ENCODE measurements around the gene THY1.
A peak's percentile ranks its signal among the peaks of the same experiment; 100 is the strongest.

Gene THY1

GRCh38 chr11:119375337-119376196, 47.4 kb downstream of the THY1 start:
- Histone ChIP-seq H3K36me3 (no peaks in the 10 kb centered on the region), H3K4me3 (ENCODE audit: low read depth in 1 of 2, low read length in 1 of 2) (no peak overlapping the region), H3K4me1 (ENCODE audit: control insufficient read depth in 1 of 2, insufficient read depth in 1 of 2, low read depth in 1 of 2, low read length in 1 of 2) (no peaks in the 10 kb centered on the region), H3K27ac (no peak overlapping the region), H3K27me3 (peaks cover 12% of the 10 kb centered on the region), H3K9me3 (no peaks in the 10 kb centered on the region)
- no peak for TF ChIP-seq CTCF (IDR thresholded peaks at IDR 0.05)

GRCh38 chr11:119374632-119375336, 48.2 kb downstream of the THY1 start:
- H3K9me3 ChIP-seq: no peaks in the 10 kb centered on the region
- peaks cover 5% of the 10 kb centered on the region for H3K27me3 ChIP-seq
- no peak overlapping the region for H3K4me3 ChIP-seq (ENCODE audit: low read depth in 1 of 2, low read length in 1 of 2)
- no peaks in the 10 kb centered on the region for H3K36me3 ChIP-seq
- H3K4me1 ChIP-seq (ENCODE audit: control insufficient read depth in 1 of 2, insufficient read depth in 1 of 2, low read depth in 1 of 2, low read length in 1 of 2): no peaks in the 10 kb centered on the region
- H3K27ac ChIP-seq: no peak overlapping the region
- no peak for TF ChIP-seq CTCF (IDR thresholded peaks at IDR 0.05)

DNA sequence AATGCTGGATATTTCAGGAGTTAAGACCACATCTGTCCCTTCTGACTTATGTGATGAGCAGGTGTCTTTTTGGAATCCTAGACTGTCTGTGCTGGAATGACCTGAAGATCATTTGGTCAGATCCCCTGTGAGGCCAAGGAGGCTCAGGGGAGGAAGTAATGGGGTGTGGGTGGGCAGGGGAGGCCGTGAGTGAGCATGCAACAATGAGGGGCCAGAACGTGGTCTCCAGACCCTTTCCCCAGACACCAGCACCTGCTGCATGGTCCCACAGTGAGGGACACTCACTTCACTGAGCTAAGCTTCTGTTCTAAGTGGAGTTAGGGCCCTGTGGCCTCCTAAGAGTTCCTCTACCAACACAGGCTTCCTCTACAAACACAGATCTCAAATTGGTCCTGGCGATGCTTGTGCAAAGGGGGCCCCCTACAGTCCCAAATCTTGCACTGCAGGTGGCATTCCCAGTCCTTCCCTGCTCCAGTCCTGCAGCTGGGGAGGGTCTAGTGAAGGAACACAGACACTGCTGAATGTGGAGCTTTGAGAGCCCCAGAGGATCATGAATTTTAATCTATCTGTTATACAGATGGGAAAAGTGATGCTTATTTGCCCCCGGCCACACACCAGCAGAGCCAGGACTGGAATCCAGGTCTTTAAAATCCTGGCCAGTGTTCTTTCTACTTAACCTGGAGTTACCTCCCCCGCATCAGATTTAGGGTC, 48.9 kb downstream of the THY1 start:
- Histone ChIP-seq H3K9me3 (no peaks in the 10 kb centered on the region), H3K27ac (no peak overlapping the region), H3K27me3 (peaks cover 1% of the 10 kb centered on the region), H3K36me3 (no peaks in the 10 kb centered on the region), H3K4me1 (ENCODE audit: control insufficient read depth in 1 of 2, insufficient read depth in 1 of 2, low read depth in 1 of 2, low read length in 1 of 2) (no peaks in the 10 kb centered on the region), H3K4me3 (ENCODE audit: low read depth in 1 of 2, low read length in 1 of 2) (no peak overlapping the region)
- peak; percentile 19 for TF ChIP-seq CTCF (IDR thresholded peaks at IDR 0.05)

GRCh38 chr11:119373059-119373920, 49.7 kb downstream of the THY1 start:
- Histone ChIP-seq H3K27me3 (peaks cover 9% of the 10 kb centered on the region), H3K4me1 (ENCODE audit: control insufficient read depth in 1 of 2, insufficient read depth in 1 of 2, low read depth in 1 of 2, low read length in 1 of 2) (no peaks in the 10 kb centered on the region), H3K4me3 (ENCODE audit: low read depth in 1 of 2, low read length in 1 of 2) (no peak overlapping the region), H3K36me3 (no peaks in the 10 kb centered on the region), H3K9me3 (no peaks in the 10 kb centered on the region), H3K27ac (no peak overlapping the region)
- TF ChIP-seq CTCF (IDR thresholded peaks at IDR 0.05): no peak

Data from neutrophil (primary cell).